IMR-90 (cell line): ENCODE data around the gene TAGLN.

Experiments
- MXI1 ChIP-seq: IDR thresholded peaks from 2 replicates; pipeline ENCODE4 v1.6.1; 2012; ENCODE audit warnings: low read depth, mild to moderate bottlenecking, low read length, moderate library complexity, borderline replicate concordance
- POLR2A ChIP-seq: IDR thresholded peaks from 2 replicates; pipeline ENCODE4 v1.6.1; 2012; ENCODE audit warnings: mild to moderate bottlenecking, low read depth, low read length
- RAD21 ChIP-seq: IDR thresholded peaks from 2 replicates; pipeline ENCODE4 v1.6.1; 2012; ENCODE audit warnings: low read length, improper control_type of control experiment
- RCOR1 ChIP-seq: IDR thresholded peaks from 2 replicates; pipeline ENCODE4 v1.6.1; 2012; ENCODE audit warnings: mild to moderate bottlenecking, low read length, improper control_type of control experiment; ENCODE audit not compliant: insufficient replicate concordance
- TF ChIP-seq, protein P1 (sequence below): conservative IDR thresholded peaks from 2 replicates; pipeline ENCODE4 v1.5.1; 2012; ENCODE audit warnings: mild to moderate bottlenecking, low read depth, low read length, improper control_type of control experiment
- TF ChIP-seq, protein P2 (sequence below): fragments of 150-350 bp; IDR thresholded peaks from 2 replicates; pipeline ENCODE4 v1.6.1; 2017; ENCODE audit warnings: mild to moderate bottlenecking, antibody characterized with exemption, low read length, low read depth

DNA sequence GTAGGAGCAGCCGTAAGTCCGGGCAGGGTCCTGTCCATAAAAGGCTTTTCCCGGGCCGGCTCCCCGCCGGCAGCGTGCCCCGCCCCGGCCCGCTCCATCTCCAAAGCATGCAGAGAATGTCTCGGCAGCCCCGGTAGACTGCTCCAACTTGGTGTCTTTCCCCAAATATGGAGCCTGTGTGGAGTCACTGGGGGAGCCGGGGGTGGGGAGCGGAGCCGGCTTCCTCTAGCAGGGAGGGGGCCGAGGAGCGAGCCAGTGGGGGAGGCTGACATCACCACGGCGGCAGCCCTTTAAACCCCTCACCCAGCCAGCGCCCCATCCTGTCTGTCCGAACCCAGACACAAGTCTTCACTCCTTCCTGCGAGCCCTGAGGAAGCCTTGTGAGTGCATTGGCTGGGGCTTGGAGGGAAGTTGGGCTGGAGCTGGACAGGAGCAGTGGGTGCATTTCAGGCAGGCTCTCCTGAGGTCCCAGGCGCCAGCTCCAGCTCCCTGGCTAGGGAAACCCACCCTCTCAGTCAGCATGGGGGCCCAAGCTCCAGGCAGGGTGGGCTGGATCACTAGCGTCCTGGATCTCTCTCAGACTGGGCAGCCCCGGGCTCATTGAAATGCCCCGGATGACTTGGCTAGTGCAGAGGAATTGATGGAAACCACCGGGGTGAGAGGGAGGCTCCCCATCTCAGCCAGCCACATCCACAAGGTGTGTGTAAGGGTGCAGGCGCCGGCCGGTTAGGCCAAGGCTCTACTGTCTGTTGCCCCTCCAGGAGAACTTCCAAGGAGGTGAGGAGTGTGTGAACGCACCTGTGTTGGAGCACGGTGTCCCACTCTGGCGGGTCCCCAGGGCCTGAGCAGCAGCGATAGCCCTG lies at the start of gene TAGLN:
- TF ChIP-seq, protein P1, sequence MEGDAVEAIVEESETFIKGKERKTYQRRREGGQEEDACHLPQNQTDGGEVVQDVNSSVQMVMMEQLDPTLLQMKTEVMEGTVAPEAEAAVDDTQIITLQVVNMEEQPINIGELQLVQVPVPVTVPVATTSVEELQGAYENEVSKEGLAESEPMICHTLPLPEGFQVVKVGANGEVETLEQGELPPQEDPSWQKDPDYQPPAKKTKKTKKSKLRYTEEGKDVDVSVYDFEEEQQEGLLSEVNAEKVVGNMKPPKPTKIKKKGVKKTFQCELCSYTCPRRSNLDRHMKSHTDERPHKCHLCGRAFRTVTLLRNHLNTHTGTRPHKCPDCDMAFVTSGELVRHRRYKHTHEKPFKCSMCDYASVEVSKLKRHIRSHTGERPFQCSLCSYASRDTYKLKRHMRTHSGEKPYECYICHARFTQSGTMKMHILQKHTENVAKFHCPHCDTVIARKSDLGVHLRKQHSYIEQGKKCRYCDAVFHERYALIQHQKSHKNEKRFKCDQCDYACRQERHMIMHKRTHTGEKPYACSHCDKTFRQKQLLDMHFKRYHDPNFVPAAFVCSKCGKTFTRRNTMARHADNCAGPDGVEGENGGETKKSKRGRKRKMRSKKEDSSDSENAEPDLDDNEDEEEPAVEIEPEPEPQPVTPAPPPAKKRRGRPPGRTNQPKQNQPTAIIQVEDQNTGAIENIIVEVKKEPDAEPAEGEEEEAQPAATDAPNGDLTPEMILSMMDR: no peak
- TF ChIP-seq, protein P2, sequence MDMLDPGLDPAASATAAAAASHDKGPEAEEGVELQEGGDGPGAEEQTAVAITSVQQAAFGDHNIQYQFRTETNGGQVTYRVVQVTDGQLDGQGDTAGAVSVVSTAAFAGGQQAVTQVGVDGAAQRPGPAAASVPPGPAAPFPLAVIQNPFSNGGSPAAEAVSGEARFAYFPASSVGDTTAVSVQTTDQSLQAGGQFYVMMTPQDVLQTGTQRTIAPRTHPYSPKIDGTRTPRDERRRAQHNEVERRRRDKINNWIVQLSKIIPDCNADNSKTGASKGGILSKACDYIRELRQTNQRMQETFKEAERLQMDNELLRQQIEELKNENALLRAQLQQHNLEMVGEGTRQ: no peak
- TF ChIP-seq RAD21: 0 out of 2 replicates have a peak, but pooled peaks have one; percentile 2
- TF ChIP-seq MXI1: peak; percentile 64; the same call in 1 of the 2 replicates
- peak; percentile 45 for TF ChIP-seq RCOR1
- TF ChIP-seq POLR2A: peak; percentile 98
